HepG2 (cell line): ENCODE data around the gene RNU5B-1. TPM values are rescaled to one million over a fixed set of nuclear protein-coding genes. Genes with fewer than 3 reads are reported as not detected.

Source experiments
- CC2D1A ChIP-seq: sonication (generic); formaldehyde crosslinking; IDR thresholded peaks from 2 replicates; pipeline ENCODE4 v1.8.1; 2023; ENCODE audit warnings: mild to moderate bottlenecking, missing genetic modification reagents
- CHD2 ChIP-seq: IDR thresholded peaks from 2 replicates; pipeline ENCODE4 v1.6.1; 2011; ENCODE audit warnings: low read depth, low read length, improper control_type of control experiment
- ESRRA ChIP-seq: sonication (generic); formaldehyde crosslinking; IDR thresholded peaks from 2 replicates; pipeline ENCODE4 v1.5.1; 2020; ENCODE audit warnings: mild to moderate bottlenecking, low read depth, missing genetic modification reagents
- IKZF4 ChIP-seq: sonication (generic); formaldehyde crosslinking; IDR thresholded peaks from 2 replicates; pipeline ENCODE4 v1.5.1; 2020; ENCODE audit warnings: borderline replicate concordance, mild to moderate bottlenecking, low read depth, missing genetic modification reagents; ENCODE audit errors: not compliant biosample characterization
- JARID2 ChIP-seq: sonication (generic); formaldehyde crosslinking; IDR thresholded peaks from 2 replicates; pipeline ENCODE4 v1.8.1; 2023; ENCODE audit warnings: missing genetic modification reagents, inconsistent platforms; ENCODE audit not compliant: insufficient replicate concordance
- MAZ ChIP-seq, 2 experiments: sonication (generic) in 1 of 2; formaldehyde crosslinking in 1 of 2; IDR thresholded peaks; 2 replicates each; pipeline versions ENCODE4 v1.5.0 to v1.6.1; 2012 to 2020; ENCODE audit warnings: low read depth in 2 of 2, mild to moderate bottlenecking in 2 of 2, borderline replicate concordance in 1 of 2, improper control_type of control experiment in 1 of 2, low read length in 1 of 2, missing genetic modification reagents in 1 of 2, moderate library complexity in 1 of 2
- MLLT10 ChIP-seq: sonication (generic); formaldehyde crosslinking; IDR thresholded peaks from 2 replicates; pipeline ENCODE4 v1.4.0; 2020; ENCODE audit warnings: missing genetic modification reagents
- PHF20 ChIP-seq: sonication (generic); formaldehyde crosslinking; IDR thresholded peaks from 2 replicates; pipeline ENCODE4 v1.5.0; 2020; ENCODE audit warnings: mild to moderate bottlenecking, missing genetic modification reagents
- PTBP1 ChIP-seq: fragments of 200-400 bp; formaldehyde crosslinking; IDR thresholded peaks from 2 replicates; pipeline ENCODE4 v1.6.1; 2018; ENCODE audit warnings: low read length, low read depth; ENCODE audit not compliant: poor library complexity, severe bottlenecking
- RXRA ChIP-seq: sonication (generic); formaldehyde crosslinking; IDR thresholded peaks from 2 replicates; pipeline ENCODE4 v1.5.1; 2020; ENCODE audit warnings: missing genetic modification reagents
- TEAD3 ChIP-seq: optimal IDR thresholded peaks from 2 replicates; pipeline ENCODE3; 2016; ENCODE audit warnings: borderline replicate concordance
- ZC3H4 ChIP-seq: sonication (generic); formaldehyde crosslinking; IDR thresholded peaks from 2 replicates; pipeline ENCODE4 v1.4.0; 2020; ENCODE audit warnings: missing genetic modification reagents, borderline replicate concordance
- ZNF101 ChIP-seq: sonication (generic); formaldehyde crosslinking; IDR thresholded peaks from 2 replicates; pipeline ENCODE4 v1.4.0; 2020; ENCODE audit warnings: mild to moderate bottlenecking, low read depth, missing genetic modification reagents, borderline replicate concordance
- ZNF124 ChIP-seq: sonication (generic); formaldehyde crosslinking; IDR thresholded peaks from 2 replicates; pipeline ENCODE4 v1.4.0; 2020; ENCODE audit warnings: missing genetic modification reagents
- ZNF160 ChIP-seq: sonication (generic); formaldehyde crosslinking; IDR thresholded peaks from 2 replicates; pipeline ENCODE4 v1.8.0; 2022; ENCODE audit warnings: mild to moderate bottlenecking, inconsistent platforms, missing genetic modification reagents
- ZNF253 ChIP-seq: sonication (generic); formaldehyde crosslinking; IDR thresholded peaks from 2 replicates; pipeline ENCODE4 v1.8.0; 2022; ENCODE audit warnings: mild to moderate bottlenecking, missing genetic modification reagents, borderline replicate concordance
- ZNF333 ChIP-seq: sonication (generic); formaldehyde crosslinking; IDR thresholded peaks from 2 replicates; pipeline ENCODE4 v1.4.0; 2020; ENCODE audit warnings: mild to moderate bottlenecking, missing genetic modification reagents, borderline replicate concordance
- ZNF468 ChIP-seq: sonication (generic); formaldehyde crosslinking; IDR thresholded peaks from 2 replicates; pipeline ENCODE4 v1.8.0; 2022; ENCODE audit warnings: mild to moderate bottlenecking, moderate library complexity, missing genetic modification reagents
- ZNF547 ChIP-seq: sonication (generic); formaldehyde crosslinking; IDR thresholded peaks from 2 replicates; pipeline ENCODE4 v1.5.1; 2020; ENCODE audit warnings: mild to moderate bottlenecking, missing genetic modification reagents
- ZNF850 ChIP-seq: sonication (generic); formaldehyde crosslinking; conservative IDR thresholded peaks from 2 replicates; pipeline ENCODE4 v1.9.0; 2021; ENCODE audit warnings: mild to moderate bottlenecking, missing genetic modification reagents
- polyA plus RNA-seq, 8 experiments: library from polyadenylated mRNA; depleted of rRNA in 3 of 8; stranded (reverse) in 7 of 8; unstranded in 1 of 8; fragments of >200 nt; fragmentation: Illumina TruSeq in 4 of 8; extraction: Trizol in 4 of 8; gene quantifications; 2 replicates each; pipeline versions ENCODE4 v1.2.1 to v1.2.3, GENCODE V29; 2011 to 2016; ENCODE audit warnings: low read depth in 4 of 8, missing spikeins in 1 of 8, mixed read lengths in 1 of 8; ENCODE audit not compliant: insufficient read depth in 1 of 8
- total RNA-seq, 5 experiments: library from RNA; depleted of rRNA; stranded (reverse); fragments of >200 nt; fragmentation: Illumina TruSeq; extraction: Trizol; gene quantifications; 2 replicates each; pipeline ENCODE4 v1.2.3, GENCODE V29; 2016; ENCODE audit warnings: low read depth in 1 of 5
- TF ChIP-seq, protein P1 (sequence below): sonication (generic); formaldehyde crosslinking; IDR thresholded peaks from 2 replicates; pipeline ENCODE4 v1.4.0; 2020; ENCODE audit warnings: mild to moderate bottlenecking, low read depth, missing genetic modification reagents
- TF ChIP-seq, protein P2 (sequence below): sonication (generic); formaldehyde crosslinking; IDR thresholded peaks from 2 replicates; pipeline ENCODE4 v1.8.0; 2022; ENCODE audit warnings: mild to moderate bottlenecking, missing genetic modification reagents; ENCODE audit not compliant: insufficient replicate concordance
- TF ChIP-seq, protein P3 (sequence below): sonication (generic); formaldehyde crosslinking; IDR thresholded peaks from 2 replicates; pipeline ENCODE4 v1.4.0; 2020; ENCODE audit warnings: missing genetic modification reagents

The RNU5B-1 gene
- total and polyA plus RNA-seq, 2 of the 13 experiments (the other 11 are each of a cell fraction or from before 2014, with no cell fraction given) = 1,646 TPM; not detected in 1

DNA sequence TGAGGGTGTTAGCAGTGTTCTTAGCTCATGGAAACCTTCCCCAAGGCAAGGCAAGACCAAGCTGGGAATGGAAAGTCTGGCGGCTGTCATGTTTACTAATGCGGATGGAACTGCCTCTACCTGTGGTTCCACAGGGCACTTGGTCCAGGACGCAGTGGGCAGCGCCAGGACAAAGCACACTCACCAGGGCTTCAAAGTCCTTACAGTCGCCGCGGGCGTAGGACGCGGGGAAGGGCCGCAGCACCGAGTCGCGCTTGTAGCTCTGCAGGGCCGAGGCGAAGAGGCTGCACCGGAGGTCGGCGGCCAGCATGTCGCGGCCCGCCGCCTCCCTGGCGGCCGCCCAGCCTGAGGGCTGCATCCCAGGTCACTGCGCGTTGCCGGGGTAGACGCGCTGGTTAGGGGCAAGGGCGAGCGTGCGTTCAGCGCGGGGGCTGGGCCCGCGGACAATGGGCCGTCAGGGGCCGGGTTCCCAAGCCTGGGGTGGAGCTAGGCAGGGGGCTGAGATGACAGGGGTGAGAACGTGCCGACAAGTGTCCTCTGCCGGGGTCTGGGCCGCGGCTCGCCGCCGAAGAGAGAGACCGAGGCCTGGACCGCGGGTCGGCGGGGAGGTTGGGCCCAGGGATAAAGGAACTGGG is 18.3 kb upstream of the RNU5B-1 start (continued):
- TF ChIP-seq IKZF4 (CRISPR knock-in tag) (no peak), RXRA (CRISPR knock-in tag) (peak; percentile 61; the same call in 1 of the 2 replicates), ZNF547 (CRISPR knock-in tag) (no peak), PHF20 (CRISPR knock-in tag) (no peak), ZNF160 (CRISPR knock-in tag) (0 out of 2 replicates have a peak, but pooled peaks have one; percentile 50), CHD2 (no peak), ZC3H4 (no peak), ESRRA (CRISPR knock-in tag) (peak; percentile 46), MLLT10 (no peak), ZNF468 (no peak), ZNF124 (CRISPR knock-in tag) (no peak), MAZ (IDR thresholded peaks at IDR 0.05; ENCODE audit: borderline replicate concordance, low read depth, low read length) (no peak), MAZ (CRISPR knock-in tag; IDR thresholded peaks at IDR 0.05; ENCODE audit: low read depth) (no peak), PTBP1 (no peak), CC2D1A (CRISPR knock-in tag) (no peak), ZNF333 (CRISPR knock-in tag) (no peak), ZNF850 (CRISPR knock-in tag) (no peak), TEAD3 (CRISPR knock-in tag) (peak; percentile 7), ZNF101 (CRISPR knock-in tag) (no peak), JARID2 (CRISPR knock-in tag) (no peak), ZNF253 (CRISPR knock-in tag) (no peak)
- TF ChIP-seq, protein P1, sequence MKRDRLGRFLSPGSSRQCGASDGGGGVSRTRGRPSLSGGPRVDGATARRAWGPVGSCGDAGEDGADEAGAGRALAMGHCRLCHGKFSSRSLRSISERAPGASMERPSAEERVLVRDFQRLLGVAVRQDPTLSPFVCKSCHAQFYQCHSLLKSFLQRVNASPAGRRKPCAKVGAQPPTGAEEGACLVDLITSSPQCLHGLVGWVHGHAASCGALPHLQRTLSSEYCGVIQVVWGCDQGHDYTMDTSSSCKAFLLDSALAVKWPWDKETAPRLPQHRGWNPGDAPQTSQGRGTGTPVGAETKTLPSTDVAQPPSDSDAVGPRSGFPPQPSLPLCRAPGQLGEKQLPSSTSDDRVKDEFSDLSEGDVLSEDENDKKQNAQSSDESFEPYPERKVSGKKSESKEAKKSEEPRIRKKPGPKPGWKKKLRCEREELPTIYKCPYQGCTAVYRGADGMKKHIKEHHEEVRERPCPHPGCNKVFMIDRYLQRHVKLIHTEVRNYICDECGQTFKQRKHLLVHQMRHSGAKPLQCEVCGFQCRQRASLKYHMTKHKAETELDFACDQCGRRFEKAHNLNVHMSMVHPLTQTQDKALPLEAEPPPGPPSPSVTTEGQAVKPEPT (CRISPR knock-in tag) = no peak; the same call in 1 of the 2 replicates
- TF ChIP-seq, protein P2, sequence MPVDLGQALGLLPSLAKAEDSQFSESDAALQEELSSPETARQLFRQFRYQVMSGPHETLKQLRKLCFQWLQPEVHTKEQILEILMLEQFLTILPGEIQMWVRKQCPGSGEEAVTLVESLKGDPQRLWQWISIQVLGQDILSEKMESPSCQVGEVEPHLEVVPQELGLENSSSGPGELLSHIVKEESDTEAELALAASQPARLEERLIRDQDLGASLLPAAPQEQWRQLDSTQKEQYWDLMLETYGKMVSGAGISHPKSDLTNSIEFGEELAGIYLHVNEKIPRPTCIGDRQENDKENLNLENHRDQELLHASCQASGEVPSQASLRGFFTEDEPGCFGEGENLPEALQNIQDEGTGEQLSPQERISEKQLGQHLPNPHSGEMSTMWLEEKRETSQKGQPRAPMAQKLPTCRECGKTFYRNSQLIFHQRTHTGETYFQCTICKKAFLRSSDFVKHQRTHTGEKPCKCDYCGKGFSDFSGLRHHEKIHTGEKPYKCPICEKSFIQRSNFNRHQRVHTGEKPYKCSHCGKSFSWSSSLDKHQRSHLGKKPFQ (CRISPR knock-in tag) = no peak
- TF ChIP-seq, protein P3, sequence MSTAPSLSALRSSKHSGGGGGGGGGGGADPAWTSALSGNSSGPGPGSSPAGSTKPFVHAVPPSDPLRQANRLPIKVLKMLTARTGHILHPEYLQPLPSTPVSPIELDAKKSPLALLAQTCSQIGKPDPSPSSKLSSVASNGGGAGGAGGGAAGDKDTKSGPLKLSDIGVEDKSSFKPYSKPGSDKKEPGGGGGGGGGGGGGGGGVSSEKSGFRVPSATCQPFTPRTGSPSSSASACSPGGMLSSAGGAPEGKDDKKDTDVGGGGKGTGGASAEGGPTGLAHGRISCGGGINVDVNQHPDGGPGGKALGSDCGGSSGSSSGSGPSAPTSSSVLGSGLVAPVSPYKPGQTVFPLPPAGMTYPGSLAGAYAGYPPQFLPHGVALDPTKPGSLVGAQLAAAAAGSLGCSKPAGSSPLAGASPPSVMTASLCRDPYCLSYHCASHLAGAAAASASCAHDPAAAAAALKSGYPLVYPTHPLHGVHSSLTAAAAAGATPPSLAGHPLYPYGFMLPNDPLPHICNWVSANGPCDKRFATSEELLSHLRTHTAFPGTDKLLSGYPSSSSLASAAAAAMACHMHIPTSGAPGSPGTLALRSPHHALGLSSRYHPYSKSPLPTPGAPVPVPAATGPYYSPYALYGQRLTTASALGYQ (CRISPR knock-in tag) = peak; percentile 46; the same call in 1 of the 2 replicates
